WTC11 (cell line): ENCODE measurements around the gene GRK6. TPM values are rescaled to one million over a fixed set of nuclear protein-coding genes. Genes with fewer than 3 reads are reported as not detected.

Experiments
- ATAC-seq: fragments of 200-7000 bp; cut with Tn5 transposase; 2 replicates; pipeline ENCODE4 v1.10.0; 2021; ENCODE audit warnings: mild to moderate bottlenecking, moderate library complexity
- CTCF ChIA-PET: fragments of 300-600 bp; sonication (Branson Sonifier 250); formaldehyde crosslinking; loops from one replicate; lab custom pipeline; 2021; ENCODE audit warnings: antibody characterized with exemption; lab: Charles Lee
- POLR2A ChIA-PET: fragments of 350-600 bp; sonication (Branson Sonifier 250); formaldehyde crosslinking; loops from one replicate; lab custom pipeline; 2021; ENCODE audit warnings: antibody characterized with exemption; lab: Charles Lee
- DNase-seq: peaks from one replicate; pipeline ENCODE4 v3.0.0; 2021; ENCODE audit warnings: low spot score
- H3K27ac Mint-ChIP-seq: 2 replicates; pipeline ENCODE4 v1.8.0; 2021; ENCODE audit warnings: mixed read lengths
- H3K27me3 Mint-ChIP-seq: 2 replicates; pipeline ENCODE4 v1.8.0; 2021; ENCODE audit warnings: low read depth, mild to moderate bottlenecking, moderate library complexity, mixed read lengths
- H3K36me3 Mint-ChIP-seq: 2 replicates; pipeline ENCODE4 v1.8.0; 2021; ENCODE audit warnings: mixed read lengths
- H3K4me1 Mint-ChIP-seq: 2 replicates; pipeline ENCODE4 v1.8.0; 2022; ENCODE audit warnings: mixed read lengths
- H3K4me3 Mint-ChIP-seq: 2 replicates; pipeline ENCODE4 v1.8.0; 2021; ENCODE audit warnings: mild to moderate bottlenecking, moderate library complexity, mixed read lengths
- H3K9me3 Mint-ChIP-seq: 2 replicates; pipeline ENCODE4 v1.8.0; 2021; ENCODE audit warnings: mixed read lengths
- ATF2 ChIP-seq: sonication (generic); formaldehyde crosslinking; IDR thresholded peaks from 2 replicates; pipeline ENCODE4 v1.8.1; 2022; ENCODE audit warnings: low read depth, missing genetic modification reagents, borderline replicate concordance
- CTCF ChIP-seq: fragments of 200-600 bp; IDR thresholded peaks from 2 replicates; pipeline ENCODE4 v1.8.0; 2022; ENCODE audit warnings: antibody characterized with exemption
- FOXJ3 ChIP-seq: sonication (generic); formaldehyde crosslinking; IDR thresholded peaks from 2 replicates; pipeline ENCODE4 v1.9.0; 2021; ENCODE audit warnings: missing genetic modification reagents, mild to moderate bottlenecking, borderline replicate concordance
- FOXK1 ChIP-seq: sonication (generic); formaldehyde crosslinking; IDR thresholded peaks from 2 replicates; pipeline ENCODE4 v1.8.0; 2022; ENCODE audit warnings: mild to moderate bottlenecking, moderate library complexity, missing genetic modification reagents
- FOXP1 ChIP-seq: sonication (generic); formaldehyde crosslinking; IDR thresholded peaks from 2 replicates; pipeline ENCODE4 v1.8.0; 2022; ENCODE audit warnings: missing genetic modification reagents, mild to moderate bottlenecking, moderate library complexity, borderline replicate concordance
- FOXP4 ChIP-seq: sonication (generic); formaldehyde crosslinking; IDR thresholded peaks from 2 replicates; pipeline ENCODE4 v1.8.0; 2022; ENCODE audit warnings: mild to moderate bottlenecking, missing genetic modification reagents
- GTF2I ChIP-seq: fragments of 250-450 bp; sonication (Bioruptor Pico); conservative IDR thresholded peaks from 2 replicates; pipeline ENCODE4 v1.4.0; 2021; ENCODE audit warnings: mild to moderate bottlenecking
- JAZF1 ChIP-seq: fragments of 250-450 bp; sonication (Bioruptor Pico); IDR thresholded peaks from 2 replicates; pipeline ENCODE4 v1.9.0; 2021; ENCODE audit warnings: moderate library complexity, mild to moderate bottlenecking, inconsistent platforms
- NFYB ChIP-seq: sonication (generic); formaldehyde crosslinking; conservative IDR thresholded peaks from 2 replicates; pipeline ENCODE4 v1.8.0; 2022; ENCODE audit warnings: low read depth, missing genetic modification reagents
- PRRX2 ChIP-seq: fragments of 250-450 bp; sonication (Bioruptor Pico); IDR thresholded peaks from 2 replicates; pipeline ENCODE4 v1.8.0; 2021; ENCODE audit warnings: mild to moderate bottlenecking
- TEAD4 ChIP-seq: sonication (generic); formaldehyde crosslinking; IDR thresholded peaks from 2 replicates; pipeline ENCODE4 v1.8.0; 2022; ENCODE audit warnings: mild to moderate bottlenecking, missing genetic modification reagents
- ZNF219 ChIP-seq: sonication (generic); formaldehyde crosslinking; IDR thresholded peaks from 2 replicates; pipeline ENCODE4 v1.8.0; 2023; ENCODE audit warnings: missing genetic modification reagents, mild to moderate bottlenecking, borderline replicate concordance
- ZNF425 ChIP-seq: fragments of 250-450 bp; sonication (Bioruptor Pico); conservative IDR thresholded peaks from 2 replicates; pipeline ENCODE4 v1.9.0; 2021; ENCODE audit warnings: mild to moderate bottlenecking
- ZNF671 ChIP-seq: fragments of 250-450 bp; sonication (Bioruptor Pico); IDR thresholded peaks from 2 replicates; pipeline ENCODE4 v1.8.0; 2021; ENCODE audit warnings: mild to moderate bottlenecking
- total RNA-seq: library from RNA; stranded (reverse); gene quantifications from 3 replicates; pipeline ENCODE4 v1.2.3, GENCODE V29; 2021
- TF ChIP-seq, protein P1 (sequence below): sonication (generic); formaldehyde crosslinking; IDR thresholded peaks from 2 replicates; pipeline ENCODE4 v1.8.1; 2023; ENCODE audit warnings: mild to moderate bottlenecking, missing genetic modification reagents, moderate library complexity
- TF ChIP-seq, protein P2 (sequence below): sonication (generic); formaldehyde crosslinking; IDR thresholded peaks from 2 replicates; pipeline ENCODE4 v1.8.0; 2022; ENCODE audit warnings: mild to moderate bottlenecking, missing genetic modification reagents
- TF ChIP-seq, protein P3 (sequence below): sonication (generic); formaldehyde crosslinking; IDR thresholded peaks from 2 replicates; pipeline ENCODE4 v1.8.1; 2022; ENCODE audit warnings: low read depth, mild to moderate bottlenecking, moderate library complexity, missing genetic modification reagents, borderline replicate concordance

Gene GRK6
- total RNA-seq, 1 experiment from 2014 or later, result 69.2 TPM

GRCh38 chr5:177486256-177486655 lies 59.8 kb downstream of the GRK6 start (continued):
- TF ChIP-seq FOXP4 (CRISPR knock-in tag) (no peak), ZNF425 (no peak)

DNA sequence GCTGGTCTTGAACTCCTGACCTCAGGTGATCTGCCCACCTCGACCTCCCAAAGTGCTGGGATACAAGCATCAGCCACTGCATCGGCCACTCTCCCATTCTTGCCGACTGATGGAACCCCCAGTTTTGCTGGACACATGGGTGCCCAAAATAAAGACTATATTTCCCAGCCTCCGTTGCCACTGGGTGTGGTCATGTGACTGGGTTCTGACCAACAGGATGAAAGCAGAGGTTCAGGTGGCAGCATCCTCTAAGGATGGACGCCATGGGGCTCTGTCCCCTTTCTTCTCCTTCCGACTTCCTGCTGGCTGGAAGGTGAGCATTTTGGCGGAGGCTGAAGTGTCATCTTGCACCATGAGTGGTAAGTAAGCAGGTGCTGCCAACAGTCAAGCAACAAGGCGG lies 60.7 kb downstream of the GRK6 start:
- no peak overlapping the region for H3K4me3 Mint-ChIP-seq
- POLR2A ChIA-PET, result no interaction called here
- TF ChIP-seq NFYB (CRISPR knock-in tag), result no peak
- TF ChIP-seq, protein P1, sequence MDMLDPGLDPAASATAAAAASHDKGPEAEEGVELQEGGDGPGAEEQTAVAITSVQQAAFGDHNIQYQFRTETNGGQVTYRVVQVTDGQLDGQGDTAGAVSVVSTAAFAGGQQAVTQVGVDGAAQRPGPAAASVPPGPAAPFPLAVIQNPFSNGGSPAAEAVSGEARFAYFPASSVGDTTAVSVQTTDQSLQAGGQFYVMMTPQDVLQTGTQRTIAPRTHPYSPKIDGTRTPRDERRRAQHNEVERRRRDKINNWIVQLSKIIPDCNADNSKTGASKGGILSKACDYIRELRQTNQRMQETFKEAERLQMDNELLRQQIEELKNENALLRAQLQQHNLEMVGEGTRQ (CRISPR knock-in tag), result peak; percentile 63
- TF ChIP-seq, protein P2, sequence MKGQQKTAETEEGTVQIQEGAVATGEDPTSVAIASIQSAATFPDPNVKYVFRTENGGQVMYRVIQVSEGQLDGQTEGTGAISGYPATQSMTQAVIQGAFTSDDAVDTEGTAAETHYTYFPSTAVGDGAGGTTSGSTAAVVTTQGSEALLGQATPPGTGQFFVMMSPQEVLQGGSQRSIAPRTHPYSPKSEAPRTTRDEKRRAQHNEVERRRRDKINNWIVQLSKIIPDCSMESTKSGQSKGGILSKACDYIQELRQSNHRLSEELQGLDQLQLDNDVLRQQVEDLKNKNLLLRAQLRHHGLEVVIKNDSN (CRISPR knock-in tag), result peak; percentile 34; the same call in 1 of the 2 replicates
- H3K4me1 Mint-ChIP-seq, result peaks cover 6% of the 10 kb centered on the region
- H3K27ac Mint-ChIP-seq, result no peak overlapping the region
- H3K9me3 Mint-ChIP-seq, result no peaks in the 10 kb centered on the region
- CTCF ChIA-PET, result interaction anchor here (0.6 to 3.3 kb wide), 3 partner anchors 9 to 172 kb away, joined by 3 to 26 read pairs (median 5); no protein-coding TSS in a partner anchor
- ATAC-seq (no peak), DNase-seq (no peak)
- H3K27me3 Mint-ChIP-seq, result no peaks in the 10 kb centered on the region
- H3K36me3 Mint-ChIP-seq, result peaks cover 56% of the 10 kb centered on the region

DNA sequence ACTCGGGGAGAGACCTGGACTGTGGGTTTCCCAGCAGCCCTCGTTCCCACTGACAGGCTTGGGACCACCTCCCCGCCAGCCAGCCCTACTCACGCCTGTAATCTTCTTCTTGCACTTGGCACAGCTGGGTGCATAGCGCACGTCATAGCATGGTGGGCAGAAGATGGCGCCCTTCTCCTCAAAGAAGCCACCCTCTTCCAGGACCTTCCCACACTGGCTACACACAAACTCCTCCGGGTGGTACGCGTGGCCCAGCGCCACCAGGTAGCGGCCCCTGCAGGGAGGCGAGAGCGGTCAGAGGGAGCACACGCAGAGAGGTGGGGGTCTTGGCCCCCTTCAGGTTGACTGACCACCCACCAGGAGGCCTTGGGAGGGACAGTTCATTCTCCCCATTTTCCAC lies 61.5 kb downstream of the GRK6 start:
- H3K4me1 Mint-ChIP-seq, result peaks cover 11% of the 10 kb centered on the region
- no peak overlapping the region for H3K4me3 Mint-ChIP-seq

GRCh38 chr5:177489119-177489716 lies 62.7 kb downstream of the GRK6 start:
- peak; percentile 54 for DNase-seq
- no peak for TF ChIP-seq ATF2
- TF ChIP-seq FOXK1 (CRISPR knock-in tag), result no peak
- TF ChIP-seq JAZF1 (CRISPR knock-in tag), result no peak
- no peak for TF ChIP-seq ZNF219
- TF ChIP-seq TEAD4 (CRISPR knock-in tag), result no peak
- TF ChIP-seq, protein P3, sequence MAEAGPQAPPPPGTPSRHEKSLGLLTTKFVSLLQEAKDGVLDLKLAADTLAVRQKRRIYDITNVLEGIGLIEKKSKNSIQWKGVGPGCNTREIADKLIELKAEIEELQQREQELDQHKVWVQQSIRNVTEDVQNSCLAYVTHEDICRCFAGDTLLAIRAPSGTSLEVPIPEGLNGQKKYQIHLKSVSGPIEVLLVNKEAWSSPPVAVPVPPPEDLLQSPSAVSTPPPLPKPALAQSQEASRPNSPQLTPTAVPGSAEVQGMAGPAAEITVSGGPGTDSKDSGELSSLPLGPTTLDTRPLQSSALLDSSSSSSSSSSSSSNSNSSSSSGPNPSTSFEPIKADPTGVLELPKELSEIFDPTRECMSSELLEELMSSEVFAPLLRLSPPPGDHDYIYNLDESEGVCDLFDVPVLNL (CRISPR knock-in tag), result no peak
- 0 out of 2 replicates have a peak, but pooled peaks have one; percentile 11 for TF ChIP-seq FOXP1 (CRISPR knock-in tag)
- no peak for TF ChIP-seq FOXJ3
- TF ChIP-seq CTCF, result no peak
- no peak overlapping the region for H3K27ac Mint-ChIP-seq
- peaks cover 59% of the 10 kb centered on the region for H3K36me3 Mint-ChIP-seq
- H3K4me3 Mint-ChIP-seq, result no peak overlapping the region
- H3K27me3 Mint-ChIP-seq, result no peaks in the 10 kb centered on the region
- POLR2A ChIA-PET, result interaction anchor here (0.6 to 2.0 kb wide), 3 partner anchors 8 to 961 kb away, joined by 5 to 8 read pairs (median 6); partner anchors contain the start of gene PDLIM7
- H3K4me1 Mint-ChIP-seq, result peaks cover 15% of the 10 kb centered on the region
- CTCF ChIA-PET, result interaction anchor here (0.5 to 11.2 kb wide), 12 partner anchors 9 to 98 kb away, joined by 3 to 230 read pairs (median 4); partner anchors contain the start of genes DBN1 and PDLIM7
- no peaks in the 10 kb centered on the region for H3K9me3 Mint-ChIP-seq
- ATAC-seq, result peak; percentile 25

More for the DNA sequence above, 61.5 kb downstream of the GRK6 start:
- POLR2A ChIA-PET, result interaction anchor here (1.7 to 2.0 kb wide), 2 partner anchors 10 to 13 kb away, joined by 5 to 8 read pairs; partner anchors contain the start of gene PDLIM7
- H3K9me3 Mint-ChIP-seq, result no peaks in the 10 kb centered on the region
- CTCF ChIA-PET, result interaction anchor here (2.5 to 11.2 kb wide), 3 partner anchors 10 to 13 kb away, joined by 19 to 230 read pairs (median 26); partner anchors contain the start of genes DBN1 and PDLIM7
- DNase-seq, result no peak
- H3K27me3 Mint-ChIP-seq, result no peaks in the 10 kb centered on the region
- peaks cover 60% of the 10 kb centered on the region for H3K36me3 Mint-ChIP-seq
- TF ChIP-seq ZNF219 (no peak), ZNF671 (no peak), JAZF1 (CRISPR knock-in tag) (no peak), PRRX2 (CRISPR knock-in tag) (no peak), GTF2I (CRISPR knock-in tag) (no peak)
- H3K27ac Mint-ChIP-seq, result no peak overlapping the region
- ATAC-seq, result no peak
